Panc1 (cell line): ENCODE results near the gene GNLY. TPM values are rescaled to one million over a fixed set of nuclear protein-coding genes. Genes with fewer than 3 reads are reported as not detected.

Experiments used
- ATAC-seq: fragments of 200-7000 bp; cut with Tn5 transposase; 2 replicates; pipeline ENCODE4 v1.9.1; 2020; ENCODE audit warnings: mild to moderate bottlenecking, moderate library complexity
- BruUV-seq: library from RNA; stranded (reverse); fragments of 400-500 nt; replicated peaks from 2 replicates; lab custom pipeline; 2021; lab: Mats Ljungman, UMichigan
- CTCF ChIA-PET: fragments of 300-600 bp; sonication (Branson Sonifier 250); formaldehyde crosslinking; loops from one replicate; lab custom pipeline; 2022; ENCODE audit warnings: antibody characterized with exemption; lab: Charles Lee
- POLR2A ChIA-PET: fragments of 300-600 bp; sonication (Branson Sonifier 250); formaldehyde crosslinking; loops from one replicate; lab custom pipeline; 2022; ENCODE audit warnings: antibody characterized with exemption; lab: Charles Lee
- DNase-seq: peaks from one replicate; pipeline ENCODE4 v3.0.0-alpha.2; 2010; ENCODE audit warnings: low read depth, low spot score
- H3K27ac ChIP-seq: 2 replicates; pipeline ENCODE4 v1.5.1; 2011; ENCODE audit warnings: mild to moderate bottlenecking, low read length, inconsistent platforms
- H3K27me3 ChIP-seq: fragments of 200-500 bp; sonication (Bioruptor generic); 2 replicates; pipeline ENCODE4 v1.6.0; 2014; ENCODE audit warnings: low read length, inconsistent platforms; ENCODE audit not compliant: control insufficient read depth, insufficient read depth
- H3K36me3 ChIP-seq: fragments of 200-500 bp; sonication (Bioruptor generic); 2 replicates; pipeline ENCODE4 v1.5.1; 2014; ENCODE audit warnings: inconsistent platforms, mild to moderate bottlenecking, low read length, moderate library complexity; ENCODE audit not compliant: control insufficient read depth, insufficient read depth
- H3K4me1 ChIP-seq: 2 replicates; pipeline ENCODE4 v1.5.1; 2011; ENCODE audit warnings: inconsistent platforms, mild to moderate bottlenecking, low read length, moderate library complexity; ENCODE audit not compliant: control insufficient read depth, insufficient read depth
- H3K4me3 ChIP-seq, 2 experiments: 2 replicates each; pipeline ENCODE4 v1.5.1; 2011 to 2012; ENCODE audit warnings: low read depth in 2 of 2, low read length in 2 of 2, mild to moderate bottlenecking in 2 of 2, inconsistent platforms in 1 of 2, moderate library complexity in 1 of 2
- H3K9me3 ChIP-seq: fragments of 200-500 bp; sonication (Bioruptor generic); 2 replicates; pipeline ENCODE4 v1.5.1; 2014; ENCODE audit warnings: low read depth, mild to moderate bottlenecking, inconsistent platforms, low read length, moderate library complexity; ENCODE audit not compliant: control insufficient read depth, insufficient read depth
- TCF7L2 ChIP-seq: IDR thresholded peaks from 2 replicates; pipeline ENCODE4 v1.6.1; 2011; ENCODE audit warnings: mild to moderate bottlenecking, low read depth, low read length, inconsistent platforms
- in situ Hi-C: cut with HindIII; loops from 2 replicates; pipeline ENCODE4 v1.10.0; 2016; ENCODE audit warnings: low sequenced_read_pairs, low pct_unique_long_range_greater_than_20kb
- intact Hi-C: fragments of 100-400 bp; cut with micrococcal nuclease; formaldehyde crosslinking; loops from one replicate; pipeline ENCODE4 v1.10.0; 2022; ENCODE audit not compliant: unreplicated experiment
- total RNA-seq: library from RNA; stranded (reverse); gene quantifications from one replicate; pipeline ENCODE4 v1.2.1, GENCODE V29; 2021; ENCODE audit not compliant: unreplicated experiment
- TF ChIP-seq, protein P1 (sequence below): fragments of 450-650 bp; IDR thresholded peaks from 2 replicates; pipeline ENCODE4 v1.5.1; 2017; ENCODE audit warnings: mild to moderate bottlenecking

Gene GNLY
- total RNA-seq, 1 experiment from 2014 or later: not detected

DNA sequence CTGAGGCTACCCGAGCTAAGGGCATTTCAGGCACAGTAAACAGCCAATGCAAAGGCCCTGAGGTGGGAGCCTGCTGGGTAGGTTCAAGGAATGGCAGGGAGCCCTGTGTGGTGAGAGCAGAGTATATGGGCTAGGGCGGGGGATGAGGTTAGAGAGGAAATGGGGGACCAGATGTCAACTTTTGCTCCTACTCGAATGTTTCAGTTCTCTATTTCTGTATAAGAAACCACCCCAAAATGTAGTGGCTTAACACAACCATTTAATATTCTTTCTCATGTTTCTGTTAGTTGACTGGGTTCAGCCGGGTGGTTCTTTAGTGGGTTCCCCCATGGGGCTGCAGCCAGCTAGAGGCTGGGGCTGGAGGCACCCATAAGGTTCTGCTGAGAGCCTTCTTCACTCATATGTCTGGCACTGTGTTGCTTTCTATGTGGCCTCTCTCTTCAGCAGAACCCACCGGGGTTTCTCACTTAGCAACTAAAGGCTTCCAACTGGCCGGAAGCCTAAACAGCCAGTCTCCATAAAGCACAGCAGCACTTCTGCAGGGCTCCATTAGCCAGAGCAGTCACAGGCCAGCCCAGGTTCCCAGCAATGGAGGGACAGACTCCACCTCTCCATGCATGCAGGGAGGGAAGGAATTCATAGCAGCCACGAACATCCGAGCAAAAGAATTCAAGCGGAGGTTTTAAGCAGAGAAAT lies 54.0 kb downstream of the GNLY start:
- DNase-seq (no peak), ATAC-seq (no peak)
- CTCF ChIA-PET: no interaction called here
- H3K9me3 ChIP-seq: no peaks in the 10 kb centered on the region
- no peak for TF ChIP-seq TCF7L2
- TF ChIP-seq, protein P1, sequence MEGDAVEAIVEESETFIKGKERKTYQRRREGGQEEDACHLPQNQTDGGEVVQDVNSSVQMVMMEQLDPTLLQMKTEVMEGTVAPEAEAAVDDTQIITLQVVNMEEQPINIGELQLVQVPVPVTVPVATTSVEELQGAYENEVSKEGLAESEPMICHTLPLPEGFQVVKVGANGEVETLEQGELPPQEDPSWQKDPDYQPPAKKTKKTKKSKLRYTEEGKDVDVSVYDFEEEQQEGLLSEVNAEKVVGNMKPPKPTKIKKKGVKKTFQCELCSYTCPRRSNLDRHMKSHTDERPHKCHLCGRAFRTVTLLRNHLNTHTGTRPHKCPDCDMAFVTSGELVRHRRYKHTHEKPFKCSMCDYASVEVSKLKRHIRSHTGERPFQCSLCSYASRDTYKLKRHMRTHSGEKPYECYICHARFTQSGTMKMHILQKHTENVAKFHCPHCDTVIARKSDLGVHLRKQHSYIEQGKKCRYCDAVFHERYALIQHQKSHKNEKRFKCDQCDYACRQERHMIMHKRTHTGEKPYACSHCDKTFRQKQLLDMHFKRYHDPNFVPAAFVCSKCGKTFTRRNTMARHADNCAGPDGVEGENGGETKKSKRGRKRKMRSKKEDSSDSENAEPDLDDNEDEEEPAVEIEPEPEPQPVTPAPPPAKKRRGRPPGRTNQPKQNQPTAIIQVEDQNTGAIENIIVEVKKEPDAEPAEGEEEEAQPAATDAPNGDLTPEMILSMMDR: no peak
- no peaks in the 10 kb centered on the region for H3K36me3 ChIP-seq
- no peaks in the 10 kb centered on the region for H3K27me3 ChIP-seq
- POLR2A ChIA-PET: no interaction called here
- no peak overlapping the region for H3K27ac ChIP-seq
- in situ Hi-C loops (no loop called here), intact Hi-C loops (no loop called here)
- no TSS peak for BruUV-seq
- no peak overlapping the region for H3K4me3 ChIP-seq
- H3K4me1 ChIP-seq: peaks cover 23% of the 10 kb centered on the region

Other genes starting within 250 kb of the GNLY start
- gene MAT2A, start 155.2 kb upstream of the GNLY start, total RNA-seq: 547 TPM
- gene GGCX, start 132.9 kb upstream of the GNLY start, total RNA-seq: 64.1 TPM
- gene VAMP8, start 116.8 kb upstream of the GNLY start, total RNA-seq: 93.2 TPM
- 21.3 TPM for gene VAMP5, start 109.9 kb upstream of the GNLY start, total RNA-seq
- gene RNF181, start 98.6 kb upstream of the GNLY start, total RNA-seq: 156 TPM
- gene TMEM150A, start 91.7 kb upstream of the GNLY start, total RNA-seq: 30.4 TPM
- gene C2orf68, start 82.3 kb upstream of the GNLY start, total RNA-seq: 23.7 TPM
- gene USP39, start 78.2 kb upstream of the GNLY start, total RNA-seq: 78.6 TPM
- 5.6 TPM for gene SFTPB, start 26.2 kb upstream of the GNLY start, total RNA-seq
- gene ATOH8, start 59.6 kb downstream of the GNLY start, total RNA-seq: 3.8 TPM
- 5.0 TPM for gene ST3GAL5, start 194.6 kb downstream of the GNLY start, total RNA-seq